NOMO-1 treated with dmso at 0.1 percent for 144 hours (cell line): ENCODE data around the gene RBM19.
"Not testable (repeated sequence)": the region's sequence is repeated elsewhere in the genome, so short reads cannot be mapped to it uniquely, and the experiment has no call there.

Experiments used
- DNase-seq: peaks from one replicate; lab custom pipeline; 2025; ENCODE audit not compliant: unreplicated experiment; lab: John Stamatoyannopoulos, UW

The RBM19 gene

DNA sequence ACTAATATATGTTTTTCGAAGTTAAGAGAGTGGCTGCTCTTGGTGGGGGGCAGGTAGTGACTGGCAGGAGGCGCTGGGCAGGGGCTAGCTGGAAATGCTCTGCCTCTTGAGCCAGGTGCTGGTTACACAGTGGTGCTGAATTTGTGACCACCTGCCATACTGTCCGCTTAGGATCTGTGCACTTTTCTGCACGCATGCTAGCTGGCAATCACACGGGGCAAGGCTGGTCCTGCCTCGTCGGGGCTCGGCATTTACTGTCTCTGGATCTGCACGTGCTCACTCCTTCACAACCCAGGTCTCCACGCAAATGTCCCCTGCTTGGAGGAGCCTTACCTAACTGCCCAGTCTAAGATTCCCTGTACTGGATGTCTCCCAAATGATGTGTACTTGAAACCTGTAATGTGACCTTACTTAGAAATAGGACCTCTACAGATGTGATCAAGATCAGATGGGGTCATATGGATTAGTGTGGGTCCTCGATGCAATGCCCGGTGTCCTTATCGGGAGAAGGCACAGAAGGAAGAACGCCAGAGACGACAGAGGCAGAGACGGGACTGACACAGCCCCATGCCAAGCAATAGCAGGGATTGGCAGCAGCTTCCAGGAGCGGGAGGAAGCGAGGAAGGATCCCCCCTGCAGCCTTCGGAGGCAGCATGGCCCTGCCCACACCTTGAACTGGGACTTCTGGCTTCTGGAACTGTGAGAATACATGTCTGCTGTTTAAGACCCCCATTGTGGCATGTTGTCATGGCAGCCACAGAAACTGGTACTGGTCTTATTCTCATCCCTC, 59.5 kb downstream of the RBM19 start:
- no peak for DNase-seq

DNA sequence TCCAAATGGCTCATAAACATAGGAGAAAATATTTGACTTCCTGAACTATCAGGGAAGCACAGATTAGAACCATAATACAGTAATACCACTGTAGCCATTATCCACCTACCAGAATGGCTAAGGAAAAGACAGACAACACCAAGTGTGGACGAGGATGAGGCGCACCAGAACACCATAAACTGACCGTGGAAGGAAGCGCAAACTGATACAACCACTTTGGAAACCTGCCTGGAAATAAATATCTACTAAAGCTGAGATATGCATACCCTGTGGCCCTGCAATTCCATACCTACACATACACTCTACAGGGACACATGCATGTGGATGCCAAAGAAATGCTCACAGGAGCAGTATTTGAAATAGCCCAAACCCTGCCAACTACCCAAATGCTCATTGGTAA, 60.3 kb downstream of the RBM19 start:
- DNase-seq, result no peak

DNA sequence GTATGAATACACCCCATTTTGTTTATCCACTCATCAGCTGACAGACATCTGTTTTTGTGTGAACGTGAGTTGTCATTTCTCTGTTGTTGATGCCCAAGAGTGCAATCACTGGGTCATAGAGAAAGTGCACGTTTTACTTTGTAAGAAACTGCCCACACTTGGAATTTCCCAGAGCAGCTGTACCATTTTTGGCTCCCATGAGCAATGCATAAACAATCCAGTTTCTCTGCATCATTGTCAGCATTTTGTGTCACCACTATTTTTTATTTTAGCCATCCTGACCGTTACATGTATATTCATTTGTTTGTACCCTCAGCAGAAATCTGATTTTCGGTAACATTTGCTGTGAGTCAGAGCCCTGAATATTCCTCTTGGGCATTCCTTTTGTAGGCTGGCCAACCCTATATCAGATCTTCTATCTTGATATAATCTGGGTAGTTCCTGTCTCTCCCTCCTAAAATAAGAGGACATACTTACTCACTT, 62.7 kb downstream of the RBM19 start:
- DNase-seq, result no peak

DNA sequence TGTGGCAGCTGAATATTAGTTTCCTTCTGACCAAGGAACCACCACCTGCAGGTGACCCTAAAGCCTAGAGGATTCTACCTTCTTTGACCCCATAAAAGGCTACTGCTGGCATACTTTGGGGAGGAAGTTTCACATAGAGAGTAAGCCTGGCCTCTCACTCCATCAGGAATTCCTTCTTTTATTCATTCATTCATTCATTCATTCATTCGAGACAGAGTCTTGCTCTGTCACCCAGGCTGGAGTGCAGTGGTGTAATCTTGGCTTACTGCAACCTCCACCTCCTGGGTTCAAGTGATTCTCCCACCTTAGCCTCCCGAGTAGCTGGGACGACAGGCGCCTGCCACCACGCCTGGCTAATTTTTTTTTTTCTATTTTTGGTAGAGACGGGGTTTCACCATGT, 64.8 kb downstream of the RBM19 start:
- not testable (repeated sequence) for DNase-seq

DNA sequence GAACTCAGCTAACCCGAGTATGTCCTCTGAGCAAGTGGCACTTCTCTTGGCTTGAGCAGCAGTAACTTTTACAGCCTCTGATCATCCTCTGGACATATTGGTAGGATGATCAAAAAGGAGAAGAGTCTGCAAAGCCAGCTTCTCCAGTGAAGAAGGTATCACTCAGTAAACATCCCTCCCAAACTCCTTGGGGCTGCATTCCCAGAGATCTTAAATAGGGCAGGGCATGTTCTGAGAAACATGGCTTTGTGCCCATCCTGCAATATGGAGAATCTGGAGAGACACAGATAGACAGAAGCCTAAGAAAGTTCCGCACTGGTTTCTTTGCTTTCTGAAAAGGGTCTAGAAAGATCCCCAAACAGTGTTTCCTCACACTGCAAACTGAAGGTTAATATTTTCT, 65.4 kb downstream of the RBM19 start:
- DNase-seq, result no peak

DNA sequence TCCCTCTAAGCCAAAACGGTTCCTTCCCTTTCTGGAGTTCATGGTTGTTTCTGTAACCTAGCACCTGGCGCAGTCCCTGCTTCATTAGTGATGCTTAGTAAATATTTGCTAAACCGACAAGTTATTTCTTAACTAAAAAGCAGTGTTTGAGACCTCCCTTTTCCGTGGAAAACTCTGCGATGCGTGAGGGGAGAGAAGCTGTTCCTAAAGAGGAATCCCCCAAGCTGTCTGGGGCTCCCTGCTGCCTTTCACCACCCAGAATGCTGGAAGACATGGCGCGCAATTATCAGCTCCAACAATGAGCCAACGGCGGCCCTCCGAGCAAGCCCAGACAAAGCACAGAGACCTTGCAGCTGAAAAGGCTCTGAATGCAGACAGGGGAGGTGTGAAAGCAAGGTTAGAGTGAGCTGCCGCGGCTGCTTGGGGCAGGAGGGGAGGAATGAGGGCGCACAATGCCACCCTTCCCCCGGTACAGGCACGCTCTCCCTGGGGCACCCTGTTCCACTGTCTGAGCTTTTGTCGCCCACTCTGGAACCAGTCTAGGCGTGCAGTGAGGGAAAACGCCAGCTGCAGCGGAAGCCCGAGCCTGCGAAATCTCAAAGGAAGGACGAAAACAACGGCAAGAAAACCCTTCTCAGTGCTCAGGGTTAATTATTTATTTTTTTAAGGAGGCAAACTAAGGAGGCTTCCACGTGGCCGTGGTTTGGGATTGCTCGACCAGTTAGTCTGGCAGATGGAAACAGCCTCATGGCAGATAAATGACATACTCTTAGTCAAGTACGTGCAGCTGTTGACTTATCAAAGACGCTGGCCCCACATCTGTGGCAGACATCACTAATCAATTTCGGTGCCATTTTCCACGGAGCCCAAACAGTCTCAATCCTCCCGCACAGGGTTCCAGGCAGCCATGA, 66.3 kb downstream of the RBM19 start:
- no peak for DNase-seq

DNA sequence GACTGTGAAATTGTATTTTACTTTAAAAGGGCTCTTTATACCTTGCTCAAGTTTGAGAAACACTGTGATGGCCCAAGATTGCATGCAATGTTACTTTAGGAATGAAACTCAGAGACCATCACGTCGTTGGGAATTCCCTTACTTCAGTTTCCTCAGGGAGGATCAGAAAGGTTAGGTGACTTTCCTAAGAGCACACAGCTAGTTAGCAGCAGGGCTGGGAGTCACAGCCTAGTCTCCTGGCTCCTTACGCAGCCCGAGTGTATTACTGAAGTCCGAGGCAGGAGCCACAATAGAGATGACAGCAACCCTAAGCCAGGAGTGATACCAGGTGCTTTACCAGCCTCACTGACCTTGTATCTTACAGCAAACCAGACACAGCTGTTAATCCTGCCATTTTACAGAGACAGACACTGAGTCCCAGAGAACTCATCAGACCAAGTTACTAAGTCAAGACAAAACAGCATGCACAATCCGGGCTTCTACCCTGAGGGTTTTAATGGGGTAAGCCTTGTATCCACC, 67.0 kb downstream of the RBM19 start:
- DNase-seq, result no peak

DNA sequence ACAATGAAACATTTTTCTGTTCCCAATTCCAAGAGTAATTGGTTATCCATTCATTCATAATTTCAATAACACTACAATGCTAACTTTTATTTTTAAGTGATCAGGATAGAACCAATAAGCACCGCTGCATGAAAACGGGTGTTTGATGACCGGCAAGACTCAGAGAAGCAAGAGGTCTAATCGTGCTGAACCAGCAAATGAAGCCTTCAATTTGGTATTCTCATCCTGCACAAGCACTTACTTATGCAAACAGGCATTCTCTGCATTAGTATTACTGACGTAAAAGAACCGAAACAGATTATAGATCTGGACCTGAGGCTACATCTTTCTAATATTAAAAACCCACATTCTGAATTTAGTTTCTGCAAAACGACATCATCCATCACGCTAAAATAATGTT, 67.7 kb downstream of the RBM19 start:
- no peak for DNase-seq

DNA sequence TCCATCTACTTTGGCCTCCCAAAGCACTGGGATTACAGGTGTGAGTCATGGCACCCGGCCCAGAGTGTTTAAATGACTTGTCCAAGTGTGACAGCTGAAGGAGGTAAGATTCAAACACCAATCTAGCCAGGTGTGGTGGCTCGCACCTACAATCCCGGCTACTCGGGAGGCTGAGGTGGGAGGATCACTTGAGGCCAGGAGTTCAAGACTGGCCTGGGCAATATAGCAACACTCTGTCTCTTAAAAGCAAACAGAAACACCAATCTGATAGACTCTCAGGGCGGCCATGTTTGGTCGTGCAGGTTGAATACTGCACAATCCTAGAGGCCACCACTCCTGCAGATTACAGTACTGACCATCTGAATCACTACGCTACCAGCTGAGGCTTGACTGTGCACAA, 68.7 kb downstream of the RBM19 start:
- DNase-seq, result no peak

DNA sequence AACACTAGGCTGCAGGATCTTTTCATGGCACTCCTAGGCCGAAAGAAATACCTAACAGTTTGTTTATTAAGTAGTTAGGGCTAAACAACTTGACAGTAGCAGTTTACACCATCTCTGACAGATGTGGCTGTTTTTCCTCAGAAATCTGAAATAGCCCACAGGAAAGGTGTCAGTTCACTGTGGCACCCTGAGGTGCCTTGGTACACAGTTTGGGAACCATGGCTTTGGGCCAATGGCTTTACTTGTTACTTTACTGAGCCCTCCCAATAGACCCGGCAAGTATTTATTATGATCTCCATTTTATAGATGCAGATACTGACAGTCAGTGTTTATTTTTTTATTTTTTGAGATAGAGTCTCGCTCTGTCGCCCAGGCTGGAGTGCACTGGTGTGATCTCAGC, 69.3 kb downstream of the RBM19 start:
- no peak for DNase-seq

DNA sequence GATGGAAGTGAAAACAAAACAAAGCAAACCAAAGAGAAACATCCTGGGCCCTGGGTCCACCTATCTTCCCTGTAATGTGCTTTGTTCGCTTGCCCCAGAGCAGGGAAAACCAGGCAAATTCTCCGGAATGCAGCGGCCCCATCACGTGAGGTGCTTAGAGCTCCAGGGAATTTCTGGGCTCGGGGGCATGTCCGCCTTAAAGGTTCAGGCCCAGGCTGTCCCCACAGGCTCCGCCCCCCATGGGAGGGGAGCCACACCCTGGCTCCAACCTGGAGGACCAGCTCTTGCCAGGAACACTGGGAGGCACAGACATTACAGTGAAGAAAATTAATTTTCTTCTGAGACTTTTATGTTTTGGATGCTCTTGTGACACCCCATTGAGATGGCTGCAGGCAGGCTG, 69.9 kb downstream of the RBM19 start:
- DNase-seq, result no peak

DNA sequence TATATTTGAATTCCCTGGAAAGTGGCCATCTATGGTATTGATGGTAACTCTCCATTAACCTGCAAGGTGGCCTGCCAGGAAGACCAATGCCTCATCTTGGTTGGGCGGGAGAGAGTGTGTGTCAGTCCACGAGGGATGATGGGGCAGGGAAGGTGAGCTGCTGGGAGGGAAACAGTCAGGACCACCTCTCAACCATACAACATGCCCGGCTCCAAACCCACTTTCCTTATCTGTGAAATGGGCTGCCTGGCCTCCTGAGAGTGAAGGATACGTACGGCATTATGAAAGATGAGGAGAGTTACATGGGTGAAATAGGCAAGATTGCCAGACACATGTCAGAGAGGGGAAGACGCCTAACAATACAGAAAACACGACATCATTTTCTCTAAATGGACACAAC, 70.9 kb downstream of the RBM19 start:
- no peak for DNase-seq

DNA sequence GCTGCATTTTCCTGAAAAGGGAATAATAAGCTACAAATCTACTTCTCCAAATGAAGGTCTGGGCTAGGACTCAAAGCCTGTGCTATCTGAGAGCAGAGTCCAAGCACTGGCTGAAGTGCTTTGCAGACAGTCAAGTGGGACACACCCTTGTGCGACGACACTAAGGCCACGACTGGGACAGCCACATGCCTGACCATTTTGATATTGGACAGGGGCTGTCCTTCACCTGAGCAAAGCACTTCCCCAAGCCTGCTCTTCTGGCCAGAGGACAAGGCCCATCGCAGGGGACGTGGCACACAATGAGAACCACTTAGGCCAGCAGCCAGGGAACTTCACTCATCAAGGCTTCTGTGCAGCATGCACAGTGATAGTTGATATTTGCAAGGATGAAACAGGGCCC, 71.4 kb downstream of the RBM19 start:
- no peak for DNase-seq

DNA sequence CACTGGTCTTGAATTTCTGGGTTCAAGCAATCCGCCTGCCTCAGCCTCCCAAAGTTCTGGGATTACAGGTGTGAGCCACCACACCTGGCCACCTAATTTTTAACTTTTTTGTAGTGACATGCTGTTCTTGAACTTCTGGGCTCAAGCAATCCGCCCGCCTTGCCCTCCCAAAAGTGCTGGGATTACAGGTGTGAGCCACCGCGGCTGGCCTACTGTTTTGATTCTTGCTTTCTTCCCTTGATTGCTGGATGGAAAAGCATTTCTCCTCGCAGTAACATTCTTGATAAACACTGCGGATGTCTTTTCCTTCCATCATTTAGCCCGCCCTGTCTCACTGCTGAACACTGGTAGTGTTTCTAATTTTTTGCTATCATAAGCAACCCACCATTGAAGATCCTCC, 72.9 kb downstream of the RBM19 start:
- DNase-seq, result no peak

DNA sequence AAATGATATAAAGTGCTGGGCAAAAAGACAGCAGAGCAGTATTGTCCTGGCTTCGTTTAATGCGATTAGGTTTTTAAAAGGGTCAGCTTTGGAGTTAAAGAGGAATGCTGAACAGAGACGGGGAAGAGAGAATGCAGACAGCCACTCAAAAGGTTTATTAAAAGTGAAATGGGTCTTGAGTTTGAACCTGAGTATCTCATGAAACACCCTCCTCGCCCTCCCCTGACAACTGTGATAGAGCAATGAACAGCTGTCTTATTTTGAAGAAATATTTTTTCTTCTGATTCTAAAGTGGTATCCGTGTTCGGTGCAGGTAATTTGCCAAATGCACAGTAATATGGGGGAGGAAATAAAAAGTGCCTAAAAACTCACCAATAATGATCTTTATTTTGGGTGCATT, 73.6 kb downstream of the RBM19 start:
- no peak for DNase-seq

DNA sequence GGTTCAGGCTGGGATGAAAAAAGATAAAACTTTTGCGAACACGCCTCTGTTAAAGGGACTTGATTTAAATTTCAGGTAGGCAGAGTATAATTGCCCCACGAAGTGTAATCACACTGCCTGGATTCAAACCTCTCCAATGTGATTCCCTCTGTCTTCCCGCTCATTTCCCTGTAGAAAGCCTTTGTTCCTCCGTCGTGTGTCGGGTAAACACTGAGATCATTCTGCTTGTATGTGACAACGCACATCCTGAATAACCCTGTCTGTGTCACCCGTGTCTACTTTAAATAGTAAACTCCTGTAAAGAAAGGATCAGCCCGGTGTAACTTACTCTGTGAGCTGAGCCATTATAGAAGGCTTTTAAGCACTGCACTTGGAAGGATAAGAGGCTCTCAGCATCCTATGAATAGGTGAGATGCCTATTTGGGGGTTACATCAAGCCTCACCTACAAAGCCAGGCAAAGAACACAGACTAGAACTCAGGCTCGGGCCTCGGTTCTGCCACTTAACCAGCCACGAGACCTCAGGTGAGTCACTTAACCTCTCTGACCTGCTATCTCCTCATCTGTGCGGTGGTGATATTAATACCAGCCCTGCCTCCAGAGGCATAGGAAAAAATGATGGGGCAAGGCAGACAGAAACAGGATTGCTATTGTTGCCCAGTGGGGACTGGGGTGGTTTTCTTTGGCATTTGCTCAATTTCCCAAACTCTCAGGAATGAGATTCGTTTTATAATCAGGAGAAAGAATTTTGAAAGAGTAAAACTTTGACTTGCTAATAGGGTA, 74.2 kb downstream of the RBM19 start:
- DNase-seq, result no peak

DNA sequence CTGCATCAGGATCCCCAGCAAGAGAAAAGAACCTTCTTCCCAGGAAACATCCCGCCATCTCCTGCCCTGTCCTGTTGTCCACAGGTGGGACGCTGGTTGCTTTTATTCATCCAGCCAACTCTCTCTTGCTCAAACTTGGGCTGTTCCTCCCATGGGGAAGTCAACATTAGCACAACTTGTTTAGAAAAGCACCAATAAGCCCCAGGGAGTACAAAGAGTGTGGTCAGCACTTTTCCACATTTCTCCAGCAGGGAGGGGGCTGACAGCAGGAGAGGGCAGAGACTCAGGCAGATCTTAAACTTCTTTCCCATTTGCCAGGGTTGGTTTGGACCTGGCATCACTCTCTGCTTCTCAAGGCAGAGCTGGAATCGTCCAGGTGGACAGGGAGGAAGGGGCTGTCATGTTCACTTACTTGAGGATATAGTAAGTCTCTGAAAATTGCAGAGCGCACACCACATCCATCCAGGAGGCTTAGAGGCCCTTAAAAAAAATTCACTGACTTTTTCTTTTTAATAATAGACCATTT, 74.9 kb downstream of the RBM19 start:
- DNase-seq, result no peak

DNA sequence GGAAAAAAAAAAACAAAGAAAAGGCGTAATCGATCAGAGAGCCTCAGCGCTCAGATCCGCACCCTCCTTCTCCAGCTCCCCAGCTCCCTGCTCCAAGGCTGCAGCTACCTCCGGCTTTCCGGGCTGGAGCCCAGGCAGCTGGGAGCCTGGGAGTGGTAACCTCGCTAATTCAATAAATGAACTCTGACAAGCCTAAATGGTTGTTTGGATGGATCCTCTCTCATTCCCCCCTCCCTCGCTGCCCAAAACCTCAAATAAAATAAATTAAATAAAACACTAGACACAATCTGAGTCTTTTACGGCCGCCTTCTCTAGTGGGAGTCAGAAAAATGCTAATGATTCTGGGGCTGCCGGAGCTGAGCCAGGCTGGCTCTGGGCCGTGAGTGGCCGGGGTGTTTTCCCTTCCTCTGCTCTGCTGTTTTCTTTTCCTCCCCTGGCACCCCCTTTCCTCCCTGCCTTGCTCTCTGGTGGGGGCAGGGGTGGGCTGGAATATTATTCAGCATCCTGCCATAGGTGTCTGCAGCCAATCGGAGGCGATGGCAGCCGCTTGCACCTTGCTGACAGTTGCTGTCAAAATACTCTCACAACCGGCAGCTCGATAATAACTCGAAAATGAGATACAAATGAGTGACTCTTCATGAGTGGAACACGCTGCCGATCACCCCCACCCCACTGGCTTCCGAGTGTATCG, 76.1 kb downstream of the RBM19 start:
- DNase-seq, result no peak

DNA sequence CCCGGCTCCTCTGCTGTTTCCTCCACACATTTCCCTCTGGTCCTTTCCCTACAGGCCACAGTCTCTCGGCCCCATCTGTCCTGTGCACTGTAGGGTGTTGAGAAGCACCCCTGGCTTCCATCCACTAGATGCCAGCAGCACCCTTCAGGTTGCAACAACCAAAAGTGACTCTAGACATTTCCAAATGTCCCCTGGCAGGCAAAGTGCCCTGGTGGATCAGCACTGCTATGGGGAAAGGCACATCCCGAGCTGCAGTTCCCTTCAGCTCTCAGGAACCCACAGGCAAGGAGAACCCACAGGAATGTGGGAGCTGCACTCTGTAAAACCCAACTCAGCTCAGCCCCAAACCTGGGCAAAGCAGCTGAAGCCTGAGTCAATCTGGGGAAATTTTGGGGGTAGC, 77.0 kb downstream of the RBM19 start:
- DNase-seq, result no peak

DNA sequence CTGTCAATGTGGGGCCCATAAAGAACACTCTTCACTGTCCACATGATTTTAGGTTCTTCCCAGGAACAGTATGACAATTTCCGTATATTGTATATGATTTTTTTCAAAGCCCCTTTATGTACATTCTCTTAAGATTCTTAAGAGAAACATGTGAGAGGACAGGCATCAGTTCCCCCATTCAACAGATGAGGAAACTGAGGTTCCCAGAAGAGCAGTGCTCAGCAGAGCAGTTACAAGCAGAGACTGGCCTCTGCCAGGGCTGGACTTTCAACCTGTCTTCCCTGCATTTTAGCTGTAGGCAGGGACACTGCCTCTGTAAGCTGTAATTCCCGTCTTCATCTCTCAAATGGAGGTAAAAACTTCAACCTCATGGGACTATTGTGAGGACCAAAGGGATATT, 77.7 kb downstream of the RBM19 start:
- no peak for DNase-seq
